Measurements from ENCODE around the gene DMRTA2.
A peak's percentile ranks its signal among the peaks of the same experiment; 100 is the strongest.

The DMRTA2 gene

GRCh38 chr1:50369008-50369634 lies 54.1 kb downstream of the DMRTA2 start:
- H3K27me3 ChIP-seq (ENCODE audit: insufficient read depth, low read depth): no peaks in the 10 kb centered on the region
- no peak overlapping the region for H3K9ac ChIP-seq
- TF ChIP-seq CTCF (conservative IDR thresholded peaks at IDR 0.05; ENCODE audit: low read depth, low read length): no peak
- no peak overlapping the region for H3K4me3 ChIP-seq (IDR thresholded peaks at IDR 0.05; ENCODE audit: insufficient read depth, low read depth, low read length)
- no peaks in the 10 kb centered on the region for H4K20me1 ChIP-seq (ENCODE audit: insufficient read depth)
- H2AFZ ChIP-seq (ENCODE audit: low read depth): no peak overlapping the region
- H3K79me2 ChIP-seq (ENCODE audit: insufficient read depth, low read depth): no peaks in the 10 kb centered on the region
- H3K36me3 ChIP-seq (ENCODE audit: insufficient read depth): no peaks in the 10 kb centered on the region
- no peak overlapping the region for H3K4me2 ChIP-seq
- H3K4me1 ChIP-seq (ENCODE audit: low read depth, poor library complexity, severe bottlenecking): no peaks in the 10 kb centered on the region
- no peak overlapping the region for H3K27ac ChIP-seq

GRCh38 chr1:50368179-50369007 lies 54.9 kb downstream of the DMRTA2 start:
- Histone ChIP-seq H3K4me2 (no peak overlapping the region), H3K27me3 (ENCODE audit: insufficient read depth, low read depth) (no peaks in the 10 kb centered on the region), H3K4me3 (IDR thresholded peaks at IDR 0.05; ENCODE audit: insufficient read depth, low read depth, low read length) (no peak overlapping the region), H3K36me3 (ENCODE audit: insufficient read depth) (no peaks in the 10 kb centered on the region), H3K79me2 (ENCODE audit: insufficient read depth, low read depth) (no peaks in the 10 kb centered on the region), H3K9ac (no peak overlapping the region), H3K4me1 (ENCODE audit: low read depth, poor library complexity, severe bottlenecking) (no peaks in the 10 kb centered on the region), H2AFZ (ENCODE audit: low read depth) (no peak overlapping the region), H4K20me1 (ENCODE audit: insufficient read depth) (no peaks in the 10 kb centered on the region), H3K27ac (no peak overlapping the region)
- peak; percentile 40 for TF ChIP-seq CTCF (conservative IDR thresholded peaks at IDR 0.05; ENCODE audit: low read depth, low read length)
